ENCODE measurements around the gene TMEM185A.
"Not testable (repeated sequence)": the region's sequence is repeated elsewhere in the genome, so short reads cannot be mapped to it uniquely, and the experiment has no call there.

TMEM185A gene

DNA sequence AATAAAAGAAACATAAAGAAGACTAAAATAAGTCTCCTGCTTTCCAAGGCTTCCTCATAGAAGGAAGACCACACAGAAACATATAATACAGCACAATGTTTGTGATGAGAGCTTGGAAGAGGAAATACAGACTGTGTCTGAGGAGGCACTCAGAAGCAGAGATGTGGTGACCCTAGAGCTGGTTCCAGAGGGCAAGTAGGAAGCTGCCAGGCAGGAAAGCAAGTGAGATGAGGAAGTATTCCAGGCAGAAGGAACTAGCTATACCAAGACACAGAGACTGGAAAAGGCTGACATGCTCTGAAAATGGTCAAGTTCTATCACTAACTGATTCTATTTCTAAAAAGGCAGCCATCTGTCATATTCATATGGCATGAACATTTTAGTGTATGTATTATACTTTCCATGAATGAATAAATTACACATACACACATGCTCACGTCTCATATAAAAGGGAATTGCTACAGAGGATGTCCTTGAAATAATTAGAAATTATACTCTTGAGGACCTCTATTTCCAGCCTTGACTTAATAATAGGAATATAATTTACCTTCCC is 19.9 kb downstream of the TMEM185A start:
- FAIRE-seq (no peak), DNase-seq (ENCODE audit: insufficient read length) (no peak)
- TF ChIP-seq POLR2A (IDR thresholded peaks at IDR 0.05; ENCODE audit: low read depth, low read length) = no peak
- no peak for TF ChIP-seq POLR2AphosphoS5 (IDR thresholded peaks at IDR 0.05; ENCODE audit: low read depth, low read length)

- no peak for TF ChIP-seq TAF1 (IDR thresholded peaks at IDR 0.05; ENCODE audit: borderline replicate concordance, low read depth, low read length)
- no peak for TF ChIP-seq POLR2AphosphoS5 (IDR thresholded peaks at IDR 0.05; ENCODE audit: low read depth, low read length)
- TF ChIP-seq POLR2A (IDR thresholded peaks at IDR 0.05; ENCODE audit: low read depth, low read length) = no peak
- FAIRE-seq (no peak), DNase-seq (ENCODE audit: insufficient read length) (no peak)
Observed at GRCh38 chrX:149610511-149610910, 21.1 kb downstream of the TMEM185A start.

DNA sequence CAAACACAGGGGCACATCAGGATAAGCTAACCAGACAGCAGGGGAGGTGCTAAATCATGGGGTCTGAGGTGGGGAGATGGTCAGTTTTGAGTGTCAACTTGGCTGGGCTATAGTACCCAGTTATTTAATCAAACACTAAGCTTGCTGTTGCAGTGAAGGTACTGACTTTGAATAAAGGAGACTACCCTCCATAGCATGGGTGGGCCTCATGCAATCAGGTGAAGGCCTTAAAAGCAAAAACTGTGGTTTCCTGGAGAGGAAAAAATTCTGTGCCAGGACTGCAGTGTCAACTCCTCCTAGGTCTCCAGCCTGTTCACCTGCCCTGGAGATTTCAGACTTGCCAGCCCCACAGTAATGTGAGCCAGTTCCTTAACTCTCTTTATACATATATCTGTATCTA is 23.9 kb downstream of the TMEM185A start:
- DNase-seq (ENCODE audit: insufficient read length) (no peak), FAIRE-seq (no peak)
- TF ChIP-seq POLR2AphosphoS5 (IDR thresholded peaks at IDR 0.05; ENCODE audit: low read depth, low read length) (no peak), POLR2A (IDR thresholded peaks at IDR 0.05; ENCODE audit: low read depth, low read length) (no peak), TAF1 (IDR thresholded peaks at IDR 0.05; ENCODE audit: borderline replicate concordance, low read depth, low read length) (no peak)

DNA sequence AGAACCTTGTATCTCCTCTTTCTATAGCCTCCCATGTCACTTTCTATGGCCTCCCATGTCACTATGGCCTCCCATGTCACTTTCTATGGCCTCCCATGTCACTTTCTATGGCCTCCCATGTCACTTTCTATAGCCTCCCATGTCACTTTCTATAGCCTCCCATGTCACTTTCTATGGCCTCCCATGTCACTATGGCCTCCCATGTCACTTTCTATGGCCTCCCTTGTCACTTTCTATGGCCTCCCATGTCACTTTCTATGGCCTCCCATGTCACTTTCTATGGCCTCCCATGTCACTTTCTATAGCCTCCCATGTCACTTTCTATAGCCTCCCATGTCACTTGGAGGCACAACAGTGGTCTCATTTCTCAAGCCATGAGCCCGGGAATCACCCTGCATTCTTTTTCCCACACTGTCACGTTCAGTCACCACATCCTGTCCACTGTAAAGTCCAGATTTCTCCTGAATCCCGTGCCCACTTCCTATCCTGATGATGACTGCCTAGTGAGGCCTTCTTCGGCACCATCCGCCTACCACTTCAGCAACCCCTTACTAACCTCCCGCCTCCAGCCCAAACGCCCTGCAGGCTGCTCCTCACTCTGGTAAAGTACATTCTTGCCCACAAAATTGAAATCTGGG is 26.2 kb downstream of the TMEM185A start:
- FAIRE-seq; DNase-seq (ENCODE audit: insufficient read length): not testable (repeated sequence)

- FAIRE-seq; DNase-seq (ENCODE audit: insufficient read length): not testable (repeated sequence)
Observed at GRCh38 chrX:149598603-149599002, 33.0 kb downstream of the TMEM185A start.

DNA sequence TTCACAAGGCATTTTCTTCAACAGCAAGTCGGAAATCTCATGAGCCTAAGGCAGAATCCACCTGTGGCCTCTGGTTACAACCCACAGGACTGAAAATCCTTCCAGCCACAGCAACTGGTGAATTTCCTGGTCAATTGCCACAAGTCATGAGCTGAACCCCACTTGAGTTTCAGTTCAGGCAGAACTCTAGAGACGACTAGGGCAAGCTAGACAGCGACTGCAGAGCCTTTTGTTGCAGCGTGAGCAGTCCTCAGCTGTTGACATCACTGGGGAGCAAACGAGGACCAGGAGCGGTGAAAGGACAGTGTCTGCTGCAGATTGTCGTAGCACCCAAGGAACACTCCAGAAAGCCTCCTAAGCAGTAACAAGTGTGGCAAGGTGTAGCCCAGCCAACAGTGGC is 35.6 kb downstream of the TMEM185A start:
- not testable (repeated sequence) for FAIRE-seq; DNase-seq (ENCODE audit: insufficient read length)

DNA sequence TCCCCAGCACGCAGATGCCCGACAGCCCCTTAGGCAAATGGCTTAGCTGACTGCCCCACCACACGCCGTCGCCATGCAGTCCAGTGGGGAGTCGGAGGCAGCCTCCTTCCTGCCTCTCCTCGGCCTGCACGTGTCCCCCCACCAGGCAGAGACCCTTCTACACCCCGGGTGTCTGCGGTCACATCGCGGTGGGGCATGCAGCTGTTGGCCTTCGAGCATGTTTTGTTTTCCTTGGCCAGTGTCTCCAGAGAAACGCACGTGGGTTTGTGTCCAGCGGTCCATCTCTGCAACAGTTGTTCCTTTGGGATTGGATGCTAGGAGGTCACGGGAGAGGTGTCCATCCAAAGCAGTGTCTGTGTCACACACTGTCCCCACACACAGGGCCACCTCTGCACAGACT is 36.4 kb downstream of the TMEM185A start, which contains the start of gene HSFX2:
TSS of gene HSFX2 (minus strand) at position 101 of the 400 bp plus-strand sequence. CDS start 614 bp downstream, outside the sequence.
- not testable (repeated sequence) for DNase-seq (ENCODE audit: insufficient read length); FAIRE-seq

DNA sequence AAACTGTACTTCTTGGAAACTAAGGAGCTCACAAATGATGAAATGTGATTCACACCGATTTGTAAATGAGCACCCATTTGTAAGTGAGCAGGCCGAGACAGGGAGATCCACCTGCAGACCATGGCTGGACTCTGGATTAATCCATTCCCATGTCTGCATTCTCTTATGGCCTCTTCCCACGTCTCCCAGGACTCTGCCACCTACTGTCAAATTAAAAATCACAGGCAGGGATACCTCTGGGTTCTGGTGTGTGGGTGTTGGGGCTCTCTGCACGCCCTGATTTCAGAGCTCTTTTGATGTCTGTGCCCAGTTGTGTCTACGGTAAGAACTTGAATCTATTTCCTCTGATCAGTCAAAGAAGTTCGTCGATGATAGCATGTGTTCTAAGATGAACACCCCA is 40.6 kb downstream of the TMEM185A start:
- not testable (repeated sequence) for FAIRE-seq; DNase-seq (ENCODE audit: insufficient read length)

DNA sequence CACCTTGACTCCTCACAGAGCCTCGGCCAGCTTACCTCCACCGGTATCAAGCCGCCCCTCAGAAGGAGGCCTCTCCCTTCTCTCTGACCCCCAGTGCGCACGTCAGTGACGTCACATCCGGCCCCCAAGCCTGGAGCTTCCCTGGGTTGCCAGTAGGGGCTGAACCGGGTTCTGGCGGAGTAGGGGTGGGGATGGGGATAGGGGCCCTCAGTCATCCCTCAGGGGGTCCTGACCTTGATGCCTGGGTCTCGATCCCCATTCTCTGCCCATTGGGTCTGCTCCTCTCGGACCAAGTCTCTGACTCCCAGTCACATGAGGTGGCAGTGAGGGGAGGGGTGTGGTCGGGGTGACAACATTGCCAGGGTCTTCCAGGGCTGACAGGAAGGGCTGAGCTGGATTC is 44.2 kb downstream of the TMEM185A start, which contains the start of gene MAGEA9B:
TSS of gene MAGEA9B (minus strand) at position 101 of the 400 bp plus-strand sequence. CDS start 4,280 bp downstream, outside the sequence.
- FAIRE-seq; DNase-seq (ENCODE audit: insufficient read length): not testable (repeated sequence)

DNA sequence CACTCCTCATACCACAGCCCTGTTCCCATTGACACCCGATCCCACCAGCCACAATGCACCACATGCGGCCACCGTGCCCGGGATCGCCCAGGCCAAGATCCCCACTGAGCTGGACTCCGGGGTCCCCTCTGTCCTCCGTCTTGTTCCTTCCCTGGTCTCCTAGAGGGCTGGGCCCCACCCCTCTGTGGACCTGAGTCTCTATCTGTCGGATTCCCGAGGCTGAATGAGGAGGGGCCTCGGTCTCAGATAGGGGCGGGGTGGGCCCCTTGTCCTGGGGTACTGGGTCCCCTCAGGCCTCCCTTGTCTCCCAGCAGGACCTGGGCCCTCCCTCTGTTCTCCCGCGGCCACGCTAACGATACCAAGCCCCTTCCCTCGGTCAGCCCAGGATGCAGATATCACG is 46.0 kb downstream of the TMEM185A start:
- not testable (repeated sequence) for FAIRE-seq; DNase-seq (ENCODE audit: insufficient read length)

- not testable (repeated sequence) for DNase-seq (ENCODE audit: insufficient read length); FAIRE-seq
Observed at GRCh38 chrX:149573456-149573855, 58.1 kb downstream of the TMEM185A start.

DNA sequence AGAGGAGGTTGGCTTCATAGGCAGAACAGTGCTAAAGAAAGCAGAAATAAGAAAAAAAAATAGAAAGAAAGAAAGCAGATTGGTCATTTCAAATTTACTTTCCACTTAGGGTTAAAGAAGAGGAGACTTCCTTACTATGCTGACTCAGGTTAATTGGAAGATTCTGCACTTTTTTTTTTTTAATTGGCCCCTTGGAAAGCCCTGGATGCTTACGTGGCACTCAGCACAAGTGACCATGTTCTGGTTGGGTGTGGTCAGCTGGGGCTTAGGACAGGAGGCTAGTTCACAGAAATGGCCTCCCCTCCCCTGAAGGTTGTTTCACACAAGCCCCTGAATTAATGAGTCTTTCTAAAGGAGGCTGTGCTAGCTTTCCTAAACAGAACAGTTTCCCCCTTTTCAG is 58.8 kb downstream of the TMEM185A start:
- no peak for TF ChIP-seq POLR2A (IDR thresholded peaks at IDR 0.05; ENCODE audit: low read depth, low read length)
- TF ChIP-seq POLR2AphosphoS5 (IDR thresholded peaks at IDR 0.05; ENCODE audit: low read depth, low read length) = no peak
- no peak for DNase-seq (ENCODE audit: insufficient read length)
- FAIRE-seq = no peak

DNA sequence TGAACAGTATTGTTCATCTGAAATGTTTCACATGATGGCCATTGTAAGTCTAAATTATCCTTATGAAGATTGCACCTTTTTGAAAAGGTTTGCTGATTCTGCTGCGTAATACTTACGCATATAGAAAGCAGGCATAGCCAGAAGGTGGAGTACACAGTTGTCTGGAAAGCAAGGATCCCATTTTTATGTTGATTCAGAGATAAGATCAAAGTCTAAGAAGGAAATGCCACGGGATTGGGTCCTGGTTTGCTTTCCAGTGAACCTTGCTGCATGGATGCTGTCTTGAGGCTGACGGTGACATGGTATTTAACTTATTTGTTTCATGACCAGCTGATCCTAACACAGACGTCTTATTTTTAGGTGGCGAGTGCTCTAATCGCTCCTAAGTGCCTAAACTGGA is 59.8 kb downstream of the TMEM185A start:
- FAIRE-seq (no peak), DNase-seq (ENCODE audit: insufficient read length) (no peak)
- no peak for TF ChIP-seq TAF1 (IDR thresholded peaks at IDR 0.05; ENCODE audit: borderline replicate concordance, low read depth, low read length)
- TF ChIP-seq POLR2AphosphoS5 (IDR thresholded peaks at IDR 0.05; ENCODE audit: low read depth, low read length) = no peak
- no peak for TF ChIP-seq POLR2A (IDR thresholded peaks at IDR 0.05; ENCODE audit: low read depth, low read length)

DNA sequence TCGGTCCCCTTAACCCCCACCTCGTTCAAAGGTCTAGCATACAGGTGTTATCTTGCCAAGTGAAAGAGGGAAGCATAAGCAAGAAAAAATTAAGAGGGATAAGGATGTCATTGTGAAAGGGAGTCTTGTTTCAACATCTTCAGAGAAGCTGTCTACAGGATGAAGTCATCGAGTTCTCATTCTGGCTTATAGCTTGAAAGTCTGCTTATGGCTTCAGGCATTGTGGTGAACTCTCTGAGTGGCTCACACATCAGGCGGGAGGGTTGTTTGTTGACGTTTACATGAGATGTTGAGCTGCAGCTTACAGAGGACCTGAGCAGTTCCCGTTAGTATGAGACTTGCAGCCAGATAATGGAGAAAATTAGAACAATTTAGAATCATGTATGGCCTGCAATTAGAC is 60.9 kb downstream of the TMEM185A start:
- TF ChIP-seq TAF1 (IDR thresholded peaks at IDR 0.05; ENCODE audit: borderline replicate concordance, low read depth, low read length) (no peak), POLR2A (IDR thresholded peaks at IDR 0.05; ENCODE audit: low read depth, low read length) (no peak), POLR2AphosphoS5 (IDR thresholded peaks at IDR 0.05; ENCODE audit: low read depth, low read length) (no peak)
- DNase-seq (ENCODE audit: insufficient read length) (no peak), FAIRE-seq (no peak)

Data from GM12892 (cell line).